ENCODE data around the gene ARG2. TPM values are rescaled to one million over a fixed set of nuclear protein-coding genes. Genes with fewer than 3 reads are reported as not detected.
"Not testable (repeated sequence)": the region's sequence is repeated elsewhere in the genome, so short reads cannot be mapped to it uniquely, and the experiment has no call there.

Gene ARG2
- total RNA-seq, 2 donors from 2014 or later = 2.8 to 12.5 TPM

DNA sequence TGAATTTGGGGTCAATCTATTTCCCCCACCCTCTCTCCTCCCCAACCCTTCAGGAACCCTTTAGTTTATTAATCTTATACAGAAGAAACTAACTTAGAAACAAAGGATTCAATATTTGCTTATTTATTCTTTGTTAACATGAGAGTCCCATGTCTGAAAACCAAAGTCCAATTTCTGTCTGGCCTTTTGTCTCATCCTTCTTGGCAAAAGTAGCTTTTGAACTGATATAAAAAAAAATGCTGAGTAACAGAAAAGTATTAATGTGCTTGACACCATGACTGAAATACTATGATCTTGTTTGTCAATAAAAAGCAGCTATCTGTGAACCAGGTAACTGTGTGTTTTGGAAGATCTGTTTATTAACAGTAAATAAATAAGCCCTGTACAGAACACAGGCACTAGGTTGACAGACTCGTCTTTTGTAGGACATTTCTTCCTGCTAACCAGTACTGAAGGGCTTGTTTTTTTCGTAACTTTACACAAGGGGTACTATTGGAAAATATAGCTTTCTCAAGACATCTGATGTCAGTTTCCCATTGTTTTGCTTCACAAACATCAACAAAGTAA lies 30.4 kb upstream of the ARG2 start:
- peaks cover 29% of the 10 kb centered on the region for H3K36me3 ChIP-seq
- H3K4me1 ChIP-seq (ENCODE audit: control insufficient read depth in 1 of 2, low read depth in 2 of 2) = no peaks in the 10 kb centered on the region
- ATAC-seq (ENCODE audit: insufficient number of reproducible peaks, low FRiP score, low read depth) = no peak

DNA sequence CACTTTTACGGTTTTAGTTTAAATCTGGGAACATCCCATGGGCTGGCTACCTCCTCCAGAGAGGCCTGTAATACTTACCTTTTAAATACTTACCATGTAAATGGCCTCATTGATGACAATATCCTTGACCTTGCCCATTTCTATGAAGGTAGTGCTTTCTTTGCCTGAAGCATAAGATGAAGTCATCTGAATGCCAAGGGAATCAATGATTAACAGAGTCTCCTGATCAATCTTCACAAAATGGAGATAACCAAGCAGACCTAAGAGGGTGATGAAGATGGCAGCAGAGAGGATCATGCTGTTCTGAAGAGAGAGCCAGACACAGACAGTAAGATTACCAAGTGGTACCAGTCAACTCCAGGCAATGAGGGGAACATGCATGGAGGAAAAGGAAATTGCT lies 26.1 kb upstream of the ARG2 start:
- peaks cover 29% of the 10 kb centered on the region for H3K36me3 ChIP-seq
- not testable (repeated sequence) for H3K9me3 ChIP-seq; H3K4me3 ChIP-seq; H3K27me3 ChIP-seq (replicated peaks; ENCODE audit: insufficient read depth); ATAC-seq (ENCODE audit: insufficient number of reproducible peaks, low FRiP score, low read depth); H3K27ac ChIP-seq; H3K4me1 ChIP-seq (ENCODE audit: control insufficient read depth in 1 of 2, low read depth in 2 of 2); DNase-seq (ENCODE audit: low spot score)

More for the DNA sequence above, 30.4 kb upstream of the ARG2 start:
- Histone ChIP-seq H3K27ac (no peak overlapping the region), H3K4me3 (no peak overlapping the region), H3K27me3 (replicated peaks; ENCODE audit: insufficient read depth) (no peaks in the 10 kb centered on the region), H3K9me3 (no peaks in the 10 kb centered on the region)
- DNase-seq (ENCODE audit: low spot score) = no peak
- TF ChIP-seq, protein P1, sequence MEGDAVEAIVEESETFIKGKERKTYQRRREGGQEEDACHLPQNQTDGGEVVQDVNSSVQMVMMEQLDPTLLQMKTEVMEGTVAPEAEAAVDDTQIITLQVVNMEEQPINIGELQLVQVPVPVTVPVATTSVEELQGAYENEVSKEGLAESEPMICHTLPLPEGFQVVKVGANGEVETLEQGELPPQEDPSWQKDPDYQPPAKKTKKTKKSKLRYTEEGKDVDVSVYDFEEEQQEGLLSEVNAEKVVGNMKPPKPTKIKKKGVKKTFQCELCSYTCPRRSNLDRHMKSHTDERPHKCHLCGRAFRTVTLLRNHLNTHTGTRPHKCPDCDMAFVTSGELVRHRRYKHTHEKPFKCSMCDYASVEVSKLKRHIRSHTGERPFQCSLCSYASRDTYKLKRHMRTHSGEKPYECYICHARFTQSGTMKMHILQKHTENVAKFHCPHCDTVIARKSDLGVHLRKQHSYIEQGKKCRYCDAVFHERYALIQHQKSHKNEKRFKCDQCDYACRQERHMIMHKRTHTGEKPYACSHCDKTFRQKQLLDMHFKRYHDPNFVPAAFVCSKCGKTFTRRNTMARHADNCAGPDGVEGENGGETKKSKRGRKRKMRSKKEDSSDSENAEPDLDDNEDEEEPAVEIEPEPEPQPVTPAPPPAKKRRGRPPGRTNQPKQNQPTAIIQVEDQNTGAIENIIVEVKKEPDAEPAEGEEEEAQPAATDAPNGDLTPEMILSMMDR (IDR thresholded peaks at IDR 0.05) = no peak

DNA sequence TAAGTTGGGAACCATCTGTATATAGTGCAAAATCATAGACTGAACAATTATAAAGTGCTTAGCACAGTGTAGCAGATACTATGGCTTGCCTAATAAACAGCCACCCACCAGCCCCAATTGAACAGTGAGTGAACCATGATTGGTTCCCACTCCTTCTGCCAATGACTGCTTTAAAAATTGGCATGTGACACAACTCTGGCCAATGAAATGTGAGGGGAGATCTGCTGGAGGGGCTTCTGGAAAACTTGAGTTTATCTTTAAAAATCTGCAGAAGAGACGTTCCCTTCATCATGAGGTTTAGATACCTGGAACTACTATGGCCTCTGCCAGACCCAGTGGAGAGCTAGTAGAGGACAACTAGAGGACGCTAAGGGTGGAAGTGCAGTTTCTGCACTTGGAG lies 24.3 kb upstream of the ARG2 start:
- Histone ChIP-seq H3K36me3 (peaks cover 18% of the 10 kb centered on the region), H3K4me3 (no peak overlapping the region), H3K9me3 (no peaks in the 10 kb centered on the region), H3K27ac (no peak overlapping the region), H3K4me1 (ENCODE audit: control insufficient read depth in 1 of 2, low read depth in 2 of 2) (peaks cover 0 to 12% of the 10 kb centered on the region in 2 donors), H3K27me3 (replicated peaks; ENCODE audit: insufficient read depth) (no peaks in the 10 kb centered on the region)
- ATAC-seq (ENCODE audit: insufficient number of reproducible peaks, low FRiP score, low read depth) (no peak), DNase-seq (ENCODE audit: low spot score) (no peak)
- TF ChIP-seq, protein P1 (IDR thresholded peaks at IDR 0.05) = no peak

DNA sequence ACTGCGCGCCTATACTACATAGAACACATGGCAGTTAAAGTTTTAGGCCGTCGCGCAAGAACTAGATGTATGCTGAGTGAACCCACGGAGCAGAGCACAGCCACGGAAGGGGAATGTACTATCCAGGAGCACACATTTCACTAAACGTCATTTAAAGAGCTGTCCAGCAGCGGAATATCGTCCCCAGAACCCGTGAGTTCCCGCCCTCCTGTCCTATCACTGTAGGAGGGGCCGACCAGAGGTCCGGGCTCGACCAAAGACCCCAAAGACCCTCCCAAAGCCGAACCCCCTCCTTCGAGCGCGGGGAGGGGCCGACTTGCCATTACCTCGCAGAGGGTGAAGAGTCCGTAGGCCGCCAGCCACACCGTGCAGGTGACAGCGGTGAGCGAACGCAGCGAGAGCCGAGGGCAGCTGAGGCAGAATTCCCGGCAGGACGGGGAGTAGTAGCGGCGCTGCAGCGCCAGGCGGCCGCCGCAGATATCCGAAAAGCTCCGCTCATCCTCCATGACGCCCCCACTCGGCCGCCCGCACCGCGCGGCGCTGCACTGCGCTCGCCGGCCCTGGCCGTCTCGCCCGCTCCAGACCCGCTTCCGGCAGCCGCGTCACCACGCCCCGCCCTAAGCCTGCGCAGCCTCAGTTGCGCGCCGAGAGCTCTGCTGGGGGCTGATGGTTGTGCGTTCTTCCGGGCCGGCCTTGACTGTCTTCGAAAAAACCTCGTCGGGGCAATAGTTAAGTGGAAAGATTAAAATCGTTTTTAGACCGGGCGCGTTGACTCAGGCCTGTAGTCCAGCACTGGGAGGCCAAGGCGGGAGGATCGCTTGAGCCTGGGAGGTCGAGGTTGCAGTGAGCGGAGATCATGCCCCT lies 19.8 kb upstream of the ARG2 start, which contains the start of gene PIGH:
Gene PIGH, minus strand, starts transcription at position 571 of the 864 bp plus-strand sequence. Its CDS starts 65 bp downstream, at position 506.
- peak within 1 kb of the TSS; percentile 98 for H3K4me3 ChIP-seq
- H3K4me1 ChIP-seq (ENCODE audit: control insufficient read depth in 1 of 2, low read depth in 2 of 2) = peaks cover 0 to 16% of the 10 kb centered on the region in 2 donors
- no peak for DNase-seq (ENCODE audit: low spot score)
- no peaks in the 10 kb centered on the region for H3K9me3 ChIP-seq
- ATAC-seq (ENCODE audit: insufficient number of reproducible peaks, low FRiP score, low read depth) = peak; percentile 92
- peak within 1 kb of the TSS; percentile 87 to 90 for H3K27ac ChIP-seq
- no peaks in the 10 kb centered on the region for H3K27me3 ChIP-seq (replicated peaks; ENCODE audit: insufficient read depth)
- no peaks in the 10 kb centered on the region for H3K36me3 ChIP-seq
- TF ChIP-seq, protein P1 (IDR thresholded peaks at IDR 0.05) = peak; percentile 51

DNA sequence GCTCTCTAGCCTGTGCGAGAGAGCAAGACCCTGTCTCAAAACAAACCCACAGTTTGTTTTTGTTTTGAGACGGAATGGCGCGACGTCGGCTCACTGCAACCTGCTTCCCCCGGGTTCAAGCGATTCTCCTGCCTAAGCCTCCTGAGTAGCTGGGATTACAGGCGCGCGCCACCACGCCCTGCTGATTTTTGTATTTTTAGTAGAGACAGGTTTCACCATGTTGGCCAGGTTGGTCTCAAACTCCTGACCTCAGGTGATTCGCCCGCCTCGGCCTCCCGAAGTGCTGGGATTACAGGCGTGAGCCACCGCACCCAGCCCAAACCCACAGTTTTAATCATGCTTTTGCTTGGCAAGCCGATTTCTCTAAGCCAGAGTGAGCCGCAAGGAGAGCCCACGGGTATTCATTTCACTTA lies 19.2 kb upstream of the ARG2 start:
- H3K36me3 ChIP-seq; H3K27me3 ChIP-seq (replicated peaks; ENCODE audit: insufficient read depth); H3K9me3 ChIP-seq; ATAC-seq (ENCODE audit: insufficient number of reproducible peaks, low FRiP score, low read depth); DNase-seq (ENCODE audit: low spot score): not testable (repeated sequence)
- H3K4me3 ChIP-seq = peak overlapping the region; percentile 98
- H3K4me1 ChIP-seq (ENCODE audit: control insufficient read depth in 1 of 2, low read depth in 2 of 2) = peaks cover 0 to 16% of the 10 kb centered on the region in 2 donors
- H3K27ac ChIP-seq = peak overlapping the region; percentile 87 to 90

DNA sequence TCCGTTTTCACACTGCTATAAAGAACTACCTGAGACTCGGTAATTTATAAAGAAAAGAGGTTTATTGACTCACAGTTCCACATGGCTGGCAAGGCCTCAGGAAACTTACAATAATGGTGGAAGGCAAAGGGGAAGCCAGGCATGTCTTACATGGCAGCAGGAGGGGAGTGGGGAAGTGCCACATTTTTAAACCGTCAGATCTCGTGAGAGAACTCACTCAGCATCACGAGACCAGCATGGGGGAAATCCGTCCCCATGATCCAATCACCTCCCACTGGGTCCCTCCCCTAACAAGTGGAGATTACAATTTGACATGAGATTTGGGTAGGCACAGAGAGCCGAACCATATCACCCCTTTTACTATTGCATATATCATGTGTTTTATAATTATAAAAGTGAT lies 17.6 kb upstream of the ARG2 start:
- H3K36me3 ChIP-seq = no peaks in the 10 kb centered on the region
- peaks cover 0 to 16% of the 10 kb centered on the region in 2 donors for H3K4me1 ChIP-seq (ENCODE audit: control insufficient read depth in 1 of 2, low read depth in 2 of 2)
- no peaks in the 10 kb centered on the region for H3K27me3 ChIP-seq (replicated peaks; ENCODE audit: insufficient read depth)
- TF ChIP-seq, protein P1 (IDR thresholded peaks at IDR 0.05) = no peak
- ATAC-seq (ENCODE audit: insufficient number of reproducible peaks, low FRiP score, low read depth) (no peak), DNase-seq (ENCODE audit: low spot score) (no peak)
- no peak overlapping the region for H3K27ac ChIP-seq
- no peaks in the 10 kb centered on the region for H3K9me3 ChIP-seq
- no peak overlapping the region for H3K4me3 ChIP-seq
